HG02623 (cell line): ENCODE data around the gene ANGPTL4.
"Not testable (repeated sequence)": the region's sequence is repeated elsewhere in the genome, so short reads cannot be mapped to it uniquely, and the experiment has no call there.

Experiments used
- ATAC-seq: cut with Tn5 transposase; IDR thresholded peaks from one replicate; pipeline ENCODE4 v1.9.1; 2021; ENCODE audit warnings: moderate library complexity; ENCODE audit not compliant: unreplicated experiment

Gene ANGPTL4, protein sequence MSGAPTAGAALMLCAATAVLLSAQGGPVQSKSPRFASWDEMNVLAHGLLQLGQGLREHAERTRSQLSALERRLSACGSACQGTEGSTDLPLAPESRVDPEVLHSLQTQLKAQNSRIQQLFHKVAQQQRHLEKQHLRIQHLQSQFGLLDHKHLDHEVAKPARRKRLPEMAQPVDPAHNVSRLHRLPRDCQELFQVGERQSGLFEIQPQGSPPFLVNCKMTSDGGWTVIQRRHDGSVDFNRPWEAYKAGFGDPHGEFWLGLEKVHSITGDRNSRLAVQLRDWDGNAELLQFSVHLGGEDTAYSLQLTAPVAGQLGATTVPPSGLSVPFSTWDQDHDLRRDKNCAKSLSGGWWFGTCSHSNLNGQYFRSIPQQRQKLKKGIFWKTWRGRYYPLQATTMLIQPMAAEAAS

DNA sequence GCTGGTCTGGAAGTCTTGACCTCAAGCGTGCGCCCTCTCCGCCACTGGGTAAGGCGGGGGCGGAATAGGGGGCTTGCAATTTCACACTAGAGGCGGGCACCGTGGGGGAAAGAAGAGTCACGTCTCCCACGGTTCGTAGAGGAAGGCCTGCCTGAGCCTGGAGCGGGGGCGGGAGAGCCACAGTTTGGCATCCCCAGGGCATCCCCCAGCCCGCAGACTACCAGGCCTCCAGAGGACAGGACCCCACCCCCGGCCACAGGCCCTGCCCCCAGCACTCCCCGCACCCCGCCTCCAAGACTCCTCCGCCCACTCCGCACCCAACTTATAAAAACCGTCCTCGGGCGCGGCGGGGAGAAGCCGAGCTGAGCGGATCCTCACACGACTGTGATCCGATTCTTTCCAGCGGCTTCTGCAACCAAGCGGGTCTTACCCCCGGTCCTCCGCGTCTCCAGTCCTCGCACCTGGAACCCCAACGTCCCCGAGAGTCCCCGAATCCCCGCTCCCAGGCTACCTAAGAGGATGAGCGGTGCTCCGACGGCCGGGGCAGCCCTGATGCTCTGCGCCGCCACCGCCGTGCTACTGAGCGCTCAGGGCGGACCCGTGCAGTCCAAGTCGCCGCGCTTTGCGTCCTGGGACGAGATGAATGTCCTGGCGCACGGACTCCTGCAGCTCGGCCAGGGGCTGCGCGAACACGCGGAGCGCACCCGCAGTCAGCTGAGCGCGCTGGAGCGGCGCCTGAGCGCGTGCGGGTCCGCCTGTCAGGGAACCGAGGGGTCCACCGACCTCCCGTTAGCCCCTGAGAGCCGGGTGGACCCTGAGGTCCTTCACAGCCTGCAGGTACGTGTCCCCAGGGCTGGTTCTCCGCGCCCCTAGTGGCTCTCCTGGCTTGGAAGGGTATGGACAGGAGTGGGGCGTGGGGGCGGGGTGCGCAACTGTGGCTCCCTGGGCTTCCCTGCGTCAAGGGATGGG is at the start of gene ANGPTL4:
ANGPTL4 (plus strand) TSS at position 353 of the 969 bp plus-strand sequence; CDS start at position 520, 167 bp downstream.
- no peak for ATAC-seq

DNA sequence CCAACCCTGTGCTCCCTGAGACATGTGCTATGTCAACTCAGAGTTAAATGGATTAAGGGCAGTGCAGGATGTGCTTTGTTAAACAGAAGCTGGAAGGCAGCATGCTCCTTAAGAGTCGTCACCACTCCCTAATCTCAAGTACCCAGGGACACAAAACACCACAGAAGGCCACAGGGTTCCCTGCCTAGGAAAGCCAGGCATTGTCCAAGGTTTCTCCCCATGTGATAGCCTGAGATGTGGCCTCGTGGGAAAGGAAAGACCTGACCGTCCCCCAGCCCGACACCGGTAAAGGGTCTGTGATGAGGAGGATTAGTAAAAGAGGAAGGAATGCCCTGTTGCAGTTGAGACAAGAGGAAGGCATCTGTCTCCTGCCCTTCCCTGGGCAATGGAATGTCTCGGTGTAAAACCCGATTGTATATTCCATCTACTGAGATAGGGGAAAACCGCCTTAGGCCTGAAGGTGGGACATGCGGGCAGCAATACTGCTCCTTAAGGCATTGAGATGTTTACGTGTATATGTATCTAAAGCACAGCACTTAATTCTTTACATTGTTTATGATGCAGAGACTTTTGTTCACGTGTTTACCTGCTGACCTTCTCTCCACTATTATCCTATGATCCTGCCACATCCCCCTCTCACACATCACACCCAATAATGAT is 48.8 kb upstream of the ANGPTL4 start:
- not testable (repeated sequence) for ATAC-seq

DNA sequence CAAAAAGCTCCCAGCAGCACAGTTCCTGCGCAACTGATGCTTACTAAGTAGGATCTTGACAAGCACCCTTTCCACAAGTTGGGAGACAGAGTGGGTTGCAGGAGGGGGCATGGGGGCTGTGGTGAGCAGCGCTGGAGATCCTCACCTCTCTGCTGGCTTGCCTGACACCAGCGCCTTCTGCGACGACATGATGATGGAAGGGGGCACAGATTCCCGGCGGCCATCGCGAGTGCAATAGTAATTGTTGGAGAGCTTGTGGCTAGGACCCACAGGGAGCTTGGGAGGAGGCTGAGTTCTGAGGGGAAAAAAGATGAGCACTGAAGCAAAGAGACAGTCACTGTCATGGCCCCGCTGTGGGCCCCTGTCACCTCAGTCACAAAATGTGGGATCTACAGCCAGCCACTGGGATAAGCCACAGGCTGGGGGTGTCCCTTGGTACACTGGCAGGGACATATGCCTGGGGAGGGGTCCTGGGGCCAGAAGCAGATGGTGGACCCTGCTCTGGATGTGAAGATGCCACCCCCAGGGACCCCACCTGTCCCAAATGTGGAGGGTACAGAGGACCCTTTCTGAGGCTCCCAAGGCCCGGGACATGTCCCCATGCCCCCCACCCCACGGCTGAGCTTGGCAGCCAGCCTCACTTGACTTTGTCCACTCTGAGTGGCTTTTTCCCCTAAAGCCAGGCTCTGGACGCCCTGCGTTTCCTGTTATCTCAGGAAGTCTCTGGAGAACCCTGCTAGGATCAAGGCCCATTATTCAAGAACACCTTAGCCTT is 47.4 kb upstream of the ANGPTL4 start:
- ATAC-seq: no peak

DNA sequence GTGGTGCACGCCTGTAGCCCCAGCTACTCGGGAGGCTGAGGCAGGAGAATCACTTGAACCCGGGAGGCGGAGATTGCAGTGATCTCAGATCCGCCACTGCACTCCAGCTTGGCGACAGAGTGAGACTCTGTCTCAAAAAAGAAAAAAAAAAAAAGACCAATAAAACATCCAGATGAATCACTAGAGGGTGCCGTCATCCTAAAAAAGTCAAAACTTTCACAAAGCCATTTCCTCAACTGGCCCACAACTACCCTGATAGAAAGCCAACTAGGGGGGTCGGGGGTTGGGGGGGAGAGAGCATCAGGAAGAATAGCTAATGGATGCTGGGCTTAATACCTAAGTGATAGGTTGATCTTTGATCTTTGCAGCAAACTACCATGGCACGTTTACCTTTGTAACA is 45.1 kb upstream of the ANGPTL4 start:
- ATAC-seq: not testable (repeated sequence)

DNA sequence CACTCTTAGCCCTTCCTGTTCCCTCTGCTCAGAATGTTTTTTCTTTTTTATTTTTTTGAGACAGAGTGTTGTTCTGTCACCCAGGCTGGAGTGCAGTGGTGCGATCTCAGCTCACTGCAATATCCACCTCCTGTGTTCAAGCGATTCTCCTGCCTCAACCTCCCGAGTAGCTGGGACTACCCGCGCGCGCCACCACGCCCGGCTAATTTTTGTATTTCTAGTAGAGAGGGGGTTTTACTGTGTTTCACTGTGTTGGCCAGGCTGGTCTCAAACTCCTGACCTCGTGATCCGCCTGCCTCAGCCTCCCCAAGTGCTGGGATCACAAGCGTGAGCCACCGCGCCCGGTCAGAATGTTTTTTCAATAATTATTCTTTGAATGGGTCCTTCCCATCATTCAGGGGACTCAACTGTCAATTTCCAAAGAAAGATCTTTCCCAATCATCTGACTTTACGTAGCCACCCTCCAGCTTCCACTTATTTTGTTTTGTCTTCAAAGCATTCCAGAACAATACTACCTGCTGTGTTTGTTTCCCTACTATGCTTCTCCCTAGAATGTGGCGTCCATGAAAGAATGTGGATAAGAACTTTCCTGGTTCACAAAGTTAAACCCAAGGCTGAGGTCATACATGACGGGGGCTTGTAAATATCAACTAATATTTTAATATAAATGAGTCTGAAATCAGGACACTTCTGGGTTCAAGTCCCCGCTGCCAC is 44.0 kb upstream of the ANGPTL4 start:
- ATAC-seq: no peak

DNA sequence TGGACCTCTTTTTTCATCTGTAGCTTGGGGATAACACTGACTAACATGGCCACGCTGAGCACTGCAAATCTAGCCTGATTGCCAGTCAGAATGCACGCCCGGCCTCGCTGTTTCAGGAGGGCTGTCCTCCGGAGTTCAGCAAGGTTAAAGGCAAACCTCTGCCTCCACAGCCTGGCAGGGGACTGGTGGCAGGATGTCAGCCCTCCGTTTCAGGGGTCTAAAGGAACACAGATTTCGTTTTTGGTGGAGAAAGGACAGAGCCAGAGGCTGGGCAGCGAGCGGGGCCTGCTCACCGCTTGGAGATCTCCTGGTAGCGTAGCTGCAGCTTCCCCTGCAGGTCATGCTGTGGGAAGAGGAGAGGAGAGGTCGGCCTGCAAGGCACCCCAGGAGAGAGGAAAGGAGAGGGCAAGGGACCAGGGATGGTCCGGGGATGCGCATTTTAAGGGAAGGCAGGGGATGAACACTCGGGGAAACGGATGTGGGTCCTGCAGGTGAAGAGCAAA is 43.3 kb upstream of the ANGPTL4 start:
- no peak for ATAC-seq

DNA sequence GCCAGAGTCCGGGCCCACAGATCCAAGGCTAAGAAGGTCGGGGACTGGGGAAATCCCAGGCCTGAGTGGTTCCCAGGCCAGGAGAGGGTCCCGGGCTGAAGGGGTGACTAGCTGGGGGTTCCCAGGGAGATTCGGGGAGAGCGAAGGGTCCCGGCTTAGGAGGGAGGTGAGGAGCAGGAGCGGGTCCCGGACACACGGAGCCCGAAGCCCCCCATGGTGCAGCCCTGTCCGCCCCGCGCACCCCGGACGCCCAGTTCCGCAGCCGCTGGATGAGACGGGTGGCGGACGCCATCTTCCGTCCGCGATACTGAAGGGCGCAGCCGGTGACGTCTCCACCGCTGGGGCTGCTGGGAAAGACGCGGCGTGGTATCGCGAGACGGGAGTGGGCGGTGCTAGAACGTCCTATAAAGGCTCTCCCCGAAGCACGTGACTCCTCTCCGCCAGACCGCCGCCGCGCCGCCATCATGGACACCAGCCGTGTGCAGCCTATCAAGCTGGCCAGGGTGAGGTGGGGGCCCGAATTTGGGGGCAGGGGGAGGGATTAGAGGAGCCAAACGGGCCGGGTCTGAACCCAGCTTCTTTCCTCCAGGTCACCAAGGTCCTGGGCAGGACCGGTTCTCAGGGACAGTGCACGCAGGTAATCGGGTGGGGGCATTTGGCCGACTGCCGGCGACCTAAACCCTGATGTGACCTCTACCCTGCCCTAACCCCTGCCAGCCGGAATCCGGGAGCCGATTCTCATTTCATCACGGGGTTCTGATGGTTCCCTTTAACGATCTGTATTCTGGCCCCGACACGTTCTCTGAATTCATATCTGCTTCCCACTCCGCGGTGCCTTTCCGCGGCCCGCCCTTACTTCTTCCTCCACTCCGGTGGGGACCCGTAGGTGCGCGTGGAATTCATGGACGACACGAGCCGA is 42.6 kb upstream of the ANGPTL4 start, which contains the start of the genes NDUFA7 and RPS28:
NDUFA7 (minus strand) TSS at position 309 of the 919 bp plus-strand sequence; CDS start at position 292, 17 bp downstream.
RPS28 (plus strand) TSS at position 430 of the 919 bp plus-strand sequence; CDS start at position 465, 35 bp downstream.
- peak; percentile 78 for ATAC-seq

DNA sequence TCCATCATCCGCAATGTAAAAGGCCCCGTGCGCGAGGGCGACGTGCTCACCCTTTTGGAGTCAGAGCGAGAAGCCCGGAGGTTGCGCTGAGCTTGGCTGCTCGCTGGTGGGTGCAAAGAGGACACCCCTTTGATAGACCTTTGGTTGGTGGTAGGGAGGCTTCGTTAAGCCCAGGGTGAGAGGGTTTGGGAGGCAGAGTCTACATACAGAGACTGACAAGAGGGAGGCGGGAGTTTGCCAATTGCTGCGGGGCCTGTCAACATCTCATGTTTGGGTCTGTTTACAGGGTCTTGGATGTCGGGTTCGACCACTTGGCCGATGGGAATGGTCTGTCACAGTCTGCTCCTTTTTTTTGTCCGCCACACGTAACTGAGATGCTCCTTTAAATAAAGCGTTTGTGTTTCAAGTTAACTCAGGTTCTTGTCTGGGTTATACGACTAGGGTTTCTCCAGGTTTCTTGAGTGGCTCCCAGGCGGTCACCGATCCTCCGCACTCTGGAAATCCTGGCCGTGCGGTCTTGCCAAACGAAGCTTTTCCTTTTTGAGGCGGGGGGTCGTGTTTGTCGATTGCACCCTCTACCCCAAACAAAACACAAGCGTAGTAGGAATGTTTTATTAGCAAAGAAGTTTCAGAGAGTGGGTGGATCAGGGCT is 41.8 kb upstream of the ANGPTL4 start:
- no peak for ATAC-seq

DNA sequence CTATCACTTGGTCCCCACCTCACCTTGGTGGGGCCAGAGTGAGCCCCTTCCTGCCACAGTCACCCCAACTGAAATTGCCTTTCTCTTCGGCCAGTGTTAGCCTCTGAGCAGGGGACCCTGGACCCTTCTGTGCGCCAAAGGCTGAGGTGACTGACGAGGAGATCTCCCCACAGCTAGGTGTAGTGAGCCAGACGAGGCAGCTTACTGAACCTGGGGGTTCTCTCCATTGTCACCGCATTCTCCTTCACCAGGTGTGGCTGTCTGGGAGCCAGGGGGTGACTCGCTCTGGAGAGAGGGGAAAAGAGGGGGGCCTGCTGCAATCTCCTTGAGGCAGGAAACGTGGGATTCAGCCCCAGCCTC is 41.3 kb upstream of the ANGPTL4 start:
- no peak for ATAC-seq

DNA sequence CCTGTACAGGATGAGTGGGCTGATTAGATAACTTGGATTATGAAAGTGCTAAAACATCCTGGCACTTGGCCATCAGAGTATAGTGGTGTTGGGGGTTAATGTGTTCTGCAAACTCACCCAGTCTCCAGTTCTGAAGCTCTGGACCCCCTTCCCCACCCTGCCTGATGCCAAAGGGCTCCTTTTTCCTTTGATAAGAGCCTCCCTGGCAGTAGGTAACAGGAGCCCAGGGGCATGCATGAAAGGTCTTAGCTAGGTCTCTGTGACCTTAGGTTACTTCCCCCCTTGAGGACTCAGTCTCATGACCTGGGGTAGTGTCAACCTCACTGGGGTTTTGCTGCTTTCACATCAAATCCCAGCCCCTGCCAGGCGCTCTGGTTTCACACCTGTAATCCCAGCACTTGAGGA is 40.2 kb upstream of the ANGPTL4 start:
- no peak for ATAC-seq

DNA sequence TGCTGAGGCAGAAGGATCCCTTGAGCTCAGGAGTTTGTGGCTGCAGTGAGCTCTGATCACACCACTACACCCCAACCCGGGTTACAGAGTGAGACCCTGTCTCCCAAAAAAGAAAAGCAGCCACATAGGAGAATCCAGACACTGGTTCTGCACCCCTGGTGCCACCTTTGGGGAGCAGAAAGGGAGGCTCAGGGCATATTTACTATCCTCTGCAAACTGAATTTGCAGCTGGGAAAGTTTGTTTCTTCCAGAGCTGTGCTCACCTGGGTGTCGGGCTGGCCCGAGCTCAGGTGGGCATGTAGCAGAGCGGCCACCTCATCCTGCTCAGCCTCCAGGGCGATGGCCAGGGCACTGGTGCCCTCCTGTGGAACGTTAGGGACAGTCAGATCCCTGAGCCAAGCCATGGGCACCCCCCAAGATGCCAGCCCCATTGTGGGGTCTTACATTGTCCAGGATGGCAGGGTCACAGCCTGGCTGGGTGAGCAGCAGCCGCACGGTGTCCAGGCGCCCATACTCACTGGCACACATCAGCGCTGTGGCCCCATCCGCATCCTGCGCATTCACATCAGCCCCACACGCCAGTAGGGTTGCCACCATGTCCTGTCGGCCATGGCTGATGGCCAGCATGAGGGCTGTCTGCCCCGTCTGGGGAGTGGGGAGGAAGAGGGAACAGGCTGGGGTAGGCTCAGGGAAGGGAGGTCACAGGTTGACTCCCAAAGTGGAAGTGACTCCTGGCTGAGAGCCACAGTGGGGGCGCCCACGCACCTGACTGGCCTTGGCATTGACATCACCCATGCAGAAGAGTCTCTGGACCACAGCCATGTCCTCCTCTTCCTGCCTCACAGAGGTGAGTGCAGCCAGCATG is 39.5 kb upstream of the ANGPTL4 start:
- no peak for ATAC-seq

DNA sequence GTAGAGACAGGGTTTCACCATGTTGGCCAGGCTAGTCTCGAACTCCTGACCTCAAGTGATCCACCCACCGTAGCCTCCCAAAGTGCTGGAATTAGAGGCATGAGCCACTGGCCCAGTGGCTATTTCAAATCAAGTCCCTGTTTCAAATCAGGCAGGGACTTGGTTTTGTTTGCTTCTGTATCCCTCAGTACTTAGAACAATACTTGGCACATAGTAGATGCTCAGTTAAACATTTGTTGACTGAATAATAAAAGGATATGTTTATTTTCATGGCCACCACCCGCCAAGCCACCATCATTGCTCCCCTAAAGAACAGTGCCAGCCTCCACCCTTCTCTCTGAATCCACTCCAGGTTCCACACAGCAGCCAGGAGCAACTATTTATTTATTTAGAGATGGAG is 38.5 kb upstream of the ANGPTL4 start:
- ATAC-seq: no peak

DNA sequence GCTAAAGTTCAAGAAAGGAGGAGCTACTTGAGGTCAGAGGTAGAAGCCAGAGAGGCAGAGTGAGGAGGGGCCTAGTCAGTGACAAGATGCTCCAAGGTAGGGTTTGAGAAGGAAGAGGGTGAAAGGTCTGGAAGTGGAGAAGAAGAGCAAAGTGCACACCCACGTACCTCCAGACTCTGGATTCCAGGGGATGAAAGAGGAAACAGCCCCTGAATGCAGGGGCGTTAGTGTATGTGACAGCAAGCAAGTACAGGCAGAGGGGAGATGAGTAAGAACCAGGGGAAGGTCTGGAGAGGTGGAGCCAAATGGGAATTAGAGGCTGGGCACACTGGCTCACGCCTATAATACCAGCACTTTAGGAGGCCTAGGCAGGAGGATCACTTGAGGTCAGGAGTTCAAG is 34.0 kb upstream of the ANGPTL4 start:
- no peak for ATAC-seq

DNA sequence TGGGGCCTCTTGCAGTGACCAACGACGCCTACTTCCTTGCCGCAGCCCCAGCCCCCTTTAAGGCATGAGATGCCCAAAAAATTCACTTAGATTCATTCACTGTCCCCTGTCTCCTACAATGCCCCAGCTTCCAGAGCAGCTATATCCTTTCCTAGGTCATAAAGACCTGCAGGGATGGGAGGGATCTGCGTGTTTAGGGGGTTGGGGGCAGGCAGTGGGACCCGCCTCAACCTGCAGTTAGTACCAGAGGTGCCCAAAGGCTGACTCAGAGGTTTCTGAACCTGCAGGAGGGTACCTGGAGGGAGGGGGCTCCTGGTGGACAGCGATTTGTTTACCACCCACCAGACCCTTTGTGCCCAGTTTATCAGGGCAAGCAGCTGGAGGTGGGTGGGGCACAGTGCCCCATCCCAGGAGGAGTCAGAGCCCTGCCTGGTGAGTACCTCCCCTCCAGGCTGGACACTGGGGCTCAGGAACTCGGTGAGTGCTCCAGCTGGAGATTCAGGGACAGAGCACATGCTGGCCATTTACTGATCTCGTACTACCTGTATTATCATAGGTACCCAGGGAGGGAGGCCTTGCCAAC is 32.6 kb upstream of the ANGPTL4 start:
- ATAC-seq: no peak

DNA sequence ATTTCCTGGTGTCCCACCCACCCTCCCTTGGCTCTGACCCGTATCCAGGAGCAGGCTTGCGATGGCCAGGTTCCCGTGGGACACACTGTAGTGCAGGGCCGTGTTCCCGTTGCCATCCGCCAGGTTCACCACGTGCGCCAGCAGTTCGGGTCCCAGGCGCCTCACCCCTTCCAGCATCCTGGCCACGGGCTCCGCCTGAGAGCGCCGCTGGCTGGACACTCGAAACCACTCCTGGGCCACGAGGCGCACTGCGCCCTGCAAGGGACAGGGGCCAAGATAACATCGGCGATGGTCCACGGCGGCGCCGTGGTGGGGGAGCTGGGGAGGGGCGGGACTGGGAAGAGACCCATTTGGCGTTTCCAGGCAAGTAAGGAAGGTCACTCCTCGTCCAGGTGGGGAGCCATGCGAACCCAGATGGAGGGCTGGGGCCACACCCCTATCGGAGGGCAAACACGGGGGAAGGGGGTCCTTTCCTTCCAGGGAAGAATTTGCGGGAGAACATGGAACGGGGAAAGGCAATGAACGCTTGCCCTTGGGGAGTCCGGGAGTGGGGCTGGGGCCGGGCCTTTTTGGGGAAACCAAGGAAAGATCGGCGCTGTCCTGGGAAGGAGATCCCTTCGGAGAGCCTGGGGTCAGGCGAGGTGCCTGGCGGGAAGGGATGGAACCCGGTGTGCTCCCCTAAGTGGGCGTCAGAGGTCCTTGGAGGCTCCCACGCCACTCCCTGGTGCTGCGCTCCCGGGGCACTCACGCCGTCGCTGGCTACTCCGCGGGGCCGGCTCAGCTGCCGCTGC is 30.8 kb upstream of the ANGPTL4 start:
- no peak for ATAC-seq
